HG03064 (cell line): Measurements from ENCODE around the gene NKAPL.
A peak's percentile ranks its signal among the peaks of the same experiment; 100 is the strongest.
"Not testable (repeated sequence)": the region's sequence is repeated elsewhere in the genome, so short reads cannot be mapped to it uniquely, and the experiment has no call there.

Source experiments
- ATAC-seq: cut with Tn5 transposase; IDR thresholded peaks from one replicate; pipeline ENCODE4 v1.9.1; 2021; ENCODE audit warnings: low read depth; ENCODE audit not compliant: unreplicated experiment

NKAPL gene

GRCh38 chr6:28291573-28291972, 32.5 kb downstream of the NKAPL start:
- no peak for ATAC-seq

- ATAC-seq: no peak
Observed at GRCh38 chr6:28295326-28295725, 36.2 kb downstream of the NKAPL start.

- ATAC-seq: no peak
Observed at GRCh38 chr6:28296520-28297060, 37.5 kb downstream of the NKAPL start.

DNA sequence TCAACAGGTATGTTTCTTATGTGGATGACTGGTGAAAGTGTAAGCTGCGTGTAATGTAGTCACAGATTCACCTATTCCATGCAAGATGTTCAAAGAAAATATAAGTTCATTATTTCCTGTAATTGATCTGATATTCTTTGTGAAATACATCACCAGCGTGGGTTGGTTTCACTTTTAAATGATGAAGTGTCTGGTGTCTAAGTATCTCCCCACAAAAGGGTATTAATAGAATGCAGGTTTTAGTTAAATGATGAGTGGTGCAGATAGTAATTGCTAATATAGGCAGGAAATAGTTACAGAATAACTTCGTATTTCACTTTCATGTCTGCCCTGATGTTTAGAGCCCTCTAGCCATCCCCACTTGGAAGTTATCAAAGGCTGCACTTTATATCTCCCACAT, 44.5 kb downstream of the NKAPL start:
- ATAC-seq: peak; percentile 77

DNA sequence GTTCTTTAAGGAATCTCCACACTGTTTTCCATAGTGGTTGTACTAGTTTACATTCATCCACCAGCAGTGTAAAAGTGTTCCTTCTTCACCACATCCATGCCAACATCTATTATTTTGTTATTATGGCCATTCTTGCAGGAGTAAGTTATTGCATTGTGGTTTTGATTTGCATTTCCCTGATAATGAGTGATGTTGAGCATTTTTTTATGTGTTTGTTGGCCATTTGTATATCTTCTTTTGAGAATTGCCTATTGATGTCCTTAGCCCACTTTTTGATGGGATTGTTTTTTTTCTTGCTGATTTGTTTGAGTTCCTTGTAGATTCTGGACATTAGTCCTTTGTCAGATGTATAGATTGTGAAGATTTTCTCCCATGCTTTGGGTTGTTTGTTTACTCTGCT, 47.3 kb downstream of the NKAPL start:
- not testable (repeated sequence) for ATAC-seq
